Measurements from ENCODE around the gene PIK3R4.

Gene PIK3R4

GRCh38 chr3:130658678-130659077 is 88.0 kb downstream of the PIK3R4 start:
- Histone ChIP-seq H3F3A (ENCODE audit: insufficient read depth) (no peaks in the 10 kb centered on the region), H3K79me2 (ENCODE audit: insufficient read depth, low read length) (no peaks in the 10 kb centered on the region), H3K27ac (ENCODE audit: low read depth, low read length) (no peak overlapping the region), H3K27me3 (ENCODE audit: low read length) (no peaks in the 10 kb centered on the region), H3K4me3 (ENCODE audit: insufficient read depth, low read length, poor library complexity, severe bottlenecking) (no peak overlapping the region), H3K9ac (ENCODE audit: low read length) (no peak overlapping the region), H3K9me3 (ENCODE audit: insufficient read depth, low read length) (no peaks in the 10 kb centered on the region), H2AFZ (ENCODE audit: low read depth, low read length, severe bottlenecking) (no peak overlapping the region), H3K36me3 (ENCODE audit: low read length) (no peaks in the 10 kb centered on the region), H3K4me2 (ENCODE audit: low read depth, low read length, poor library complexity, severe bottlenecking) (no peak overlapping the region), H4K20me1 (ENCODE audit: low read depth, low read length) (no peaks in the 10 kb centered on the region), H3K9me2 (replicated peaks; ENCODE audit: insufficient read depth, low read length) (no peaks in the 10 kb centered on the region)
- TF ChIP-seq EZH2phosphoT487 (conservative IDR thresholded peaks at IDR 0.05; ENCODE audit: low read length), result no peak
- no peak for TF ChIP-seq CTCF (IDR thresholded peaks at IDR 0.05; ENCODE audit: insufficient read depth, low read length, poor library complexity, severe bottlenecking)

DNA sequence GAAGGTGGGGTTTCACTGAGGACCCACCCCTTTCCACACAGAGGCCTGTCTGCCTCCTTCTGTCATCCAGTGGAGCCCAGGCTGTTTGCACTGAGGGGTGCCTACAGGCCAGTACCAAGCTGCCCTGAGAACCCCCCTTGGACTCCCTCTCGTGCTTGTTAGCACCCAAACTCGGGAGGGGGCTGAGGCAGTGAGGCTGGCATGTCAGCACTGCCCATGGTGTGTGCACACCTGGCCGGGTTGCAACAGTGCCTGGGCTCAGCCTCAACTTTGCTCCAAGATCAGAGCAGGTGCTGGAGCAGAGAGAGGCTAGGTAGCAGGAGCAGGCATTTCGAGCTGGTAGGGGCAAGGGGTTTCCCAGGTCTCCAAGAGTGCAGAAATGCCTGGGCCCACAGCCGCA is 90.0 kb downstream of the PIK3R4 start:
- Histone ChIP-seq H3K4me3 (ENCODE audit: insufficient read depth, low read length, poor library complexity, severe bottlenecking) (no peak overlapping the region), H3K36me3 (ENCODE audit: low read length) (no peaks in the 10 kb centered on the region), H3K27ac (ENCODE audit: low read depth, low read length) (no peak overlapping the region), H3K9me2 (replicated peaks; ENCODE audit: insufficient read depth, low read length) (no peaks in the 10 kb centered on the region), H3K4me2 (ENCODE audit: low read depth, low read length, poor library complexity, severe bottlenecking) (no peak overlapping the region), H3K27me3 (ENCODE audit: low read length) (no peaks in the 10 kb centered on the region), H2AFZ (ENCODE audit: low read depth, low read length, severe bottlenecking) (no peak overlapping the region), H4K20me1 (ENCODE audit: low read depth, low read length) (no peaks in the 10 kb centered on the region), H3K9me3 (ENCODE audit: insufficient read depth, low read length) (no peaks in the 10 kb centered on the region), H3F3A (ENCODE audit: insufficient read depth) (no peaks in the 10 kb centered on the region), H3K9ac (ENCODE audit: low read length) (no peak overlapping the region), H3K79me2 (ENCODE audit: insufficient read depth, low read length) (no peaks in the 10 kb centered on the region)
- TF ChIP-seq CTCF (IDR thresholded peaks at IDR 0.05; ENCODE audit: insufficient read depth, low read length, poor library complexity, severe bottlenecking) (no peak), EZH2phosphoT487 (conservative IDR thresholded peaks at IDR 0.05; ENCODE audit: low read length) (no peak)

DNA sequence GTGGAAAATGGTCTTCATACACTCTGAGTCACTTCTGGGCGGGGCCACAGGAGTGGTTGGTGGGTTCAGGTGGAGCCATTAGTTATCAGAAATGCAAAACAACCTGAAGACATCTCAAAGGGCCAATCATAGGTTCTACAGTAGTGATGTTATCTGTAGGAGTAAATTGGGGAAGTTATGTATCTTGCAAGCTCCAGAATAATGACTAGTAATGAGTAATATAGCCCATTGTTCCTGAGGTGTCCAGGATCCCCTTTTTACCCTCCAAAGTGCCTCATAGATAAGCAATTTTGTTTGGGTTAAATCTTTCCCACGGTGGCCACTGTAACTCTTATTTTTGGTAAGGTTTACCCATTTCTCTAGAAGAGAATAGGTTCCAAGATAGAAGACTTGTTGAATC is 91.7 kb downstream of the PIK3R4 start:
- no peaks in the 10 kb centered on the region for H3K79me2 ChIP-seq (ENCODE audit: insufficient read depth, low read length)
- H3K9me2 ChIP-seq (replicated peaks; ENCODE audit: insufficient read depth, low read length), result no peaks in the 10 kb centered on the region
- no peaks in the 10 kb centered on the region for H3K9me3 ChIP-seq (ENCODE audit: insufficient read depth, low read length)
- H3K27ac ChIP-seq (ENCODE audit: low read depth, low read length), result no peak overlapping the region
- H3K36me3 ChIP-seq (ENCODE audit: low read length), result no peaks in the 10 kb centered on the region
- TF ChIP-seq EZH2phosphoT487 (conservative IDR thresholded peaks at IDR 0.05; ENCODE audit: low read length) (no peak), CTCF (IDR thresholded peaks at IDR 0.05; ENCODE audit: insufficient read depth, low read length, poor library complexity, severe bottlenecking) (no peak)
- no peak overlapping the region for H3K9ac ChIP-seq (ENCODE audit: low read length)
- H3K4me3 ChIP-seq (ENCODE audit: insufficient read depth, low read length, poor library complexity, severe bottlenecking), result no peak overlapping the region
- no peaks in the 10 kb centered on the region for H3K27me3 ChIP-seq (ENCODE audit: low read length)
- no peak overlapping the region for H2AFZ ChIP-seq (ENCODE audit: low read depth, low read length, severe bottlenecking)
- no peak overlapping the region for H3K4me2 ChIP-seq (ENCODE audit: low read depth, low read length, poor library complexity, severe bottlenecking)
- no peaks in the 10 kb centered on the region for H4K20me1 ChIP-seq (ENCODE audit: low read depth, low read length)
- H3F3A ChIP-seq (ENCODE audit: insufficient read depth), result no peaks in the 10 kb centered on the region

DNA sequence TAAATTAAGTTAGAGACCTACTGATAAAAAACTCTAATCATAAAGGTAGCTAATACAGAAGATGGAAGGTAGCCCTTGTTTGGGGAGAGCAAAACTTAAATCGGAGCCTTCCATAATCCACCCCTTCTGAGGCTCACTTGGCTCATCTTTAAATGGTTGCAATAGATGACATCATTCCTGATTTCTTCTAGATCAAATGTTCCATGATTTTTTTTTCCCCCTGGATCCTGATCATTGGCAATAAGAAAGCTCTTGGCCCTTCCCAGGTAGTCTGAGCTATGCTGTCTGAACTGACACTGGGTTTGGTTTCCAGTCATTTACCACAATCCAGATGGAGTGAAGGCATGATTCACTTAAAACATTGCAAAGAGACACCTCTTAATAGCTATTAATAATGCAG is 92.5 kb downstream of the PIK3R4 start:
- H3F3A ChIP-seq (ENCODE audit: insufficient read depth), result no peaks in the 10 kb centered on the region
- no peak overlapping the region for H3K4me2 ChIP-seq (ENCODE audit: low read depth, low read length, poor library complexity, severe bottlenecking)
- no peak overlapping the region for H3K9ac ChIP-seq (ENCODE audit: low read length)
- H3K27me3 ChIP-seq (ENCODE audit: low read length), result no peaks in the 10 kb centered on the region
- no peaks in the 10 kb centered on the region for H3K9me2 ChIP-seq (replicated peaks; ENCODE audit: insufficient read depth, low read length)
- no peak overlapping the region for H3K27ac ChIP-seq (ENCODE audit: low read depth, low read length)
- H2AFZ ChIP-seq (ENCODE audit: low read depth, low read length, severe bottlenecking), result no peak overlapping the region
- H3K36me3 ChIP-seq (ENCODE audit: low read length), result no peaks in the 10 kb centered on the region
- H3K4me3 ChIP-seq (ENCODE audit: insufficient read depth, low read length, poor library complexity, severe bottlenecking), result no peak overlapping the region
- H3K9me3 ChIP-seq (ENCODE audit: insufficient read depth, low read length), result no peaks in the 10 kb centered on the region
- no peaks in the 10 kb centered on the region for H4K20me1 ChIP-seq (ENCODE audit: low read depth, low read length)
- no peaks in the 10 kb centered on the region for H3K79me2 ChIP-seq (ENCODE audit: insufficient read depth, low read length)
- TF ChIP-seq CTCF (IDR thresholded peaks at IDR 0.05; ENCODE audit: insufficient read depth, low read length, poor library complexity, severe bottlenecking), result no peak
- no peak for TF ChIP-seq EZH2phosphoT487 (conservative IDR thresholded peaks at IDR 0.05; ENCODE audit: low read length)
